Liver (tissue), 9 donors: Measurements from ENCODE around the gene DCUN1D3. TPM values are rescaled to one million over a fixed set of nuclear protein-coding genes. Genes with fewer than 3 reads are reported as not detected.

Source experiments
- DNase-seq: peaks from one replicate; pipeline ENCODE4 v3.0.0-alpha.2; 2017; ENCODE audit warnings: low spot score
- H3K27ac ChIP-seq, 2 donors: one replicate each; pipeline ENCODE4 v1.7.0; 2013; ENCODE audit warnings: inconsistent platforms in 2 of 2, low read length in 2 of 2, control low read depth in 1 of 2, low read depth in 1 of 2, mild to moderate bottlenecking in 1 of 2
- H3K27me3 ChIP-seq, 4 donors: one replicate each; pipeline versions ENCODE4 v1.6.1 to v1.7.0; 2013; ENCODE audit warnings: low read length in 3 of 4, inconsistent platforms in 1 of 4, mild to moderate bottlenecking in 1 of 4, moderate library complexity in 1 of 4; ENCODE audit not compliant: control insufficient read depth in 4 of 4, insufficient read depth in 4 of 4
- H3K36me3 ChIP-seq, 4 donors: one replicate each; pipeline versions ENCODE4 v1.6.1 to v1.7.0; 2013; ENCODE audit warnings: low read length in 3 of 4, mild to moderate bottlenecking in 3 of 4, low read depth in 1 of 4, moderate library complexity in 1 of 4; ENCODE audit not compliant: control insufficient read depth in 4 of 4, insufficient read depth in 3 of 4
- H3K4me1 ChIP-seq, 4 donors: one replicate each; pipeline versions ENCODE4 v1.6.1 to v1.7.0; 2013; ENCODE audit warnings: low read length in 3 of 4, mild to moderate bottlenecking in 3 of 4, moderate library complexity in 1 of 4; ENCODE audit not compliant: control insufficient read depth in 4 of 4, insufficient read depth in 4 of 4
- H3K4me3 ChIP-seq, 3 donors: one replicate each; pipeline versions ENCODE4 v1.6.1 to v1.7.0; 2013; ENCODE audit warnings: low read length in 3 of 3, control low read depth in 1 of 3, low read depth in 1 of 3, mild to moderate bottlenecking in 1 of 3
- H3K9ac ChIP-seq, 2 donors: one replicate each; pipeline ENCODE4 v1.7.0; 2013; ENCODE audit warnings: low read length in 2 of 2, mild to moderate bottlenecking in 2 of 2, moderate library complexity in 2 of 2, control low read depth in 1 of 2, low read depth in 1 of 2
- H3K9me3 ChIP-seq, 4 donors: one replicate each; pipeline versions ENCODE4 v1.6.1 to v1.7.0; 2013; ENCODE audit warnings: low read length in 3 of 4; ENCODE audit not compliant: control insufficient read depth in 4 of 4
- EGR1 ChIP-seq, 2 donors: IDR thresholded peaks; 2 replicates each; pipeline ENCODE4 v1.6.1; 2016 to 2018; ENCODE audit warnings: antibody characterized with exemption in 2 of 2, low read depth in 2 of 2
- FOXA1 ChIP-seq: IDR thresholded peaks from 2 replicates; pipeline ENCODE4 v1.6.1; 2016; ENCODE audit warnings: antibody characterized with exemption
- FOXA2 ChIP-seq: IDR thresholded peaks from 2 replicates; pipeline ENCODE4 v1.6.1; 2016; ENCODE audit warnings: antibody characterized with exemption
- GABPA ChIP-seq, 2 donors: IDR thresholded peaks in 1 of 2; conservative IDR thresholded peaks in 1 of 2; 2 replicates each; pipeline ENCODE4 v1.6.1; 2016; ENCODE audit warnings: antibody characterized with exemption in 2 of 2, mild to moderate bottlenecking in 1 of 2, moderate library complexity in 1 of 2
- HNF4A ChIP-seq, 2 donors: conservative IDR thresholded peaks; 2 replicates each; pipeline ENCODE4 v1.6.1; 2016; ENCODE audit warnings: antibody characterized with exemption in 2 of 2, mild to moderate bottlenecking in 2 of 2
- HNF4G ChIP-seq: IDR thresholded peaks from 2 replicates; pipeline ENCODE4 v1.6.1; 2016; ENCODE audit warnings: antibody characterized with exemption
- JUND ChIP-seq, 2 donors: IDR thresholded peaks; 2 replicates each; pipeline ENCODE4 v1.6.1; 2016; ENCODE audit warnings: antibody characterized with exemption in 2 of 2
- NR2F2 ChIP-seq: IDR thresholded peaks from 2 replicates; pipeline ENCODE4 v1.6.1; 2016; ENCODE audit warnings: antibody characterized with exemption
- RAD21 ChIP-seq, 2 donors: IDR thresholded peaks; 2 replicates each; pipeline ENCODE4 v1.6.1; 2016; ENCODE audit warnings: antibody characterized with exemption in 2 of 2, mild to moderate bottlenecking in 2 of 2
- RXRA ChIP-seq, 2 donors: IDR thresholded peaks; 2 replicates each; pipeline ENCODE4 v1.6.1; 2017 to 2018; ENCODE audit warnings: antibody characterized with exemption in 2 of 2, mild to moderate bottlenecking in 1 of 2
- SP1 ChIP-seq: IDR thresholded peaks from 2 replicates; pipeline ENCODE4 v1.6.1; 2018; ENCODE audit warnings: antibody characterized with exemption, mild to moderate bottlenecking
- TAF1 ChIP-seq: conservative IDR thresholded peaks from 2 replicates; pipeline ENCODE4 v1.6.1; 2016; ENCODE audit warnings: antibody characterized with exemption, mild to moderate bottlenecking
- YY1 ChIP-seq: IDR thresholded peaks from 2 replicates; pipeline ENCODE4 v1.6.1; 2016; ENCODE audit warnings: antibody characterized with exemption, mild to moderate bottlenecking
- WGBS: extraction: QIAGEN DNeasy Blood & Tissue Kit; methylation state at CpG from one replicate; pipeline ENCODE4 v1.1.7; 2013; 5-methylcytosine and 5-hydroxymethylcytosine counted together
- polyA plus RNA-seq, 2 donors: library from polyadenylated mRNA; stranded (reverse) in 1 of 2; unstranded in 1 of 2; fragments of 200-250 nt in 1 of 2; fragments of >200 nt in 1 of 2; fragmentation: Nextera tagmentation in 1 of 2; extraction: Ambion mirVana in 1 of 2; gene quantifications; one replicate each; pipeline versions ENCODE4 v1.2.1 to v1.2.3, GENCODE V29; 2013 to 2015
- total RNA-seq, 2 donors: library from RNA; depleted of rRNA; stranded (reverse); fragments of >200 nt; gene quantifications; one replicate each; pipeline ENCODE4 v1.2.3, GENCODE V29; 2014
- TF ChIP-seq, protein P1 (sequence below): IDR thresholded peaks from 2 replicates; pipeline ENCODE4 v1.6.1; 2016; ENCODE audit warnings: antibody characterized with exemption, mild to moderate bottlenecking
- TF ChIP-seq, protein P2 (sequence below): IDR thresholded peaks from 2 replicates; pipeline ENCODE4 v1.6.1; 2016; ENCODE audit warnings: antibody characterized with exemption
- TF ChIP-seq, protein P3 (sequence below): IDR thresholded peaks from 2 replicates; pipeline ENCODE4 v1.6.1; 2016; ENCODE audit warnings: antibody characterized with exemption
- TF ChIP-seq, protein P4 (sequence below): IDR thresholded peaks from 2 replicates; pipeline ENCODE4 v1.6.1; 2016; ENCODE audit warnings: antibody characterized with exemption
- TF ChIP-seq, protein P5 (sequence below): fragments of 150-350 bp; IDR thresholded peaks from 2 replicates; pipeline ENCODE4 v1.5.1; 2017; ENCODE audit warnings: improper control_type of control experiment, low read depth, low read length; ENCODE audit not compliant: missing input control
- donor health status: healthy.
- donor health status: healthy.
- donor health status: healthy.
- donor health status: healthy.
- donor health status: healthy.

Gene DCUN1D3
- total and polyA plus RNA-seq, 4 donors = 2.7 to 16.8 (median 4.8) TPM

DNA sequence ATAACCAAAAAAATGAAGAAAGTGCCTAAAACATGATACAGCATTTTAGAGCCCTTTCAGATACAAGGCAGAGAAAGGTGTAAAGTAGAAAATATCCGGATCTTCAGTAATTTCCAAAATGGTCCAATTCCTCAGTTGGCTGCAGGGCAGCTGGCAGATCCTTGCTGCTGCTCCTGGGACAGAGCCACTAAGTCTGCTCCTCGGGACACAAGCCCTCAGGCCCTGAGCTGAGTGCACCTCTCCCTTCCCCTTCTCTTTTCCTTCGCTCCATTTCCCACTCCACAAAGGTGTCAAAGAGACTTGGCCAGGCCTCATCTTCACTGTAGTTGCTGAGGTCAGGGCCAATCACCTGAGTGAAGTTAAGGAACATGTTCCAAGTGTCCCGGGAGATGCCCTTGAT lies 40.5 kb downstream of the DCUN1D3 start:
- peaks cover 2 to 28% (median 20%) of the 10 kb centered on the region in 4 donors for H3K36me3 ChIP-seq

More for the DNA sequence above, 40.5 kb downstream of the DCUN1D3 start:
- Histone ChIP-seq H3K4me3 (no peak overlapping the region), H3K27me3 (no peaks in the 10 kb centered on the region), H3K9me3 (no peaks in the 10 kb centered on the region), H3K27ac (no peak overlapping the region), H3K9ac (no peak overlapping the region), H3K4me1 (peaks cover 3 to 6% (median 3%) of the 10 kb centered on the region in 4 donors)
- TF ChIP-seq GABPA (IDR thresholded peaks at IDR 0.05 in 1 of 2, conservative IDR thresholded peaks at IDR 0.05 in 1 of 2) = no peak
- TF ChIP-seq, protein P1, sequence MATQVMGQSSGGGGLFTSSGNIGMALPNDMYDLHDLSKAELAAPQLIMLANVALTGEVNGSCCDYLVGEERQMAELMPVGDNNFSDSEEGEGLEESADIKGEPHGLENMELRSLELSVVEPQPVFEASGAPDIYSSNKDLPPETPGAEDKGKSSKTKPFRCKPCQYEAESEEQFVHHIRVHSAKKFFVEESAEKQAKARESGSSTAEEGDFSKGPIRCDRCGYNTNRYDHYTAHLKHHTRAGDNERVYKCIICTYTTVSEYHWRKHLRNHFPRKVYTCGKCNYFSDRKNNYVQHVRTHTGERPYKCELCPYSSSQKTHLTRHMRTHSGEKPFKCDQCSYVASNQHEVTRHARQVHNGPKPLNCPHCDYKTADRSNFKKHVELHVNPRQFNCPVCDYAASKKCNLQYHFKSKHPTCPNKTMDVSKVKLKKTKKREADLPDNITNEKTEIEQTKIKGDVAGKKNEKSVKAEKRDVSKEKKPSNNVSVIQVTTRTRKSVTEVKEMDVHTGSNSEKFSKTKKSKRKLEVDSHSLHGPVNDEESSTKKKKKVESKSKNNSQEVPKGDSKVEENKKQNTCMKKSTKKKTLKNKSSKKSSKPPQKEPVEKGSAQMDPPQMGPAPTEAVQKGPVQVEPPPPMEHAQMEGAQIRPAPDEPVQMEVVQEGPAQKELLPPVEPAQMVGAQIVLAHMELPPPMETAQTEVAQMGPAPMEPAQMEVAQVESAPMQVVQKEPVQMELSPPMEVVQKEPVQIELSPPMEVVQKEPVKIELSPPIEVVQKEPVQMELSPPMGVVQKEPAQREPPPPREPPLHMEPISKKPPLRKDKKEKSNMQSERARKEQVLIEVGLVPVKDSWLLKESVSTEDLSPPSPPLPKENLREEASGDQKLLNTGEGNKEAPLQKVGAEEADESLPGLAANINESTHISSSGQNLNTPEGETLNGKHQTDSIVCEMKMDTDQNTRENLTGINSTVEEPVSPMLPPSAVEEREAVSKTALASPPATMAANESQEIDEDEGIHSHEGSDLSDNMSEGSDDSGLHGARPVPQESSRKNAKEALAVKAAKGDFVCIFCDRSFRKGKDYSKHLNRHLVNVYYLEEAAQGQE = no peak
- TF ChIP-seq HNF4G = no peak
- TF ChIP-seq, protein P2, sequence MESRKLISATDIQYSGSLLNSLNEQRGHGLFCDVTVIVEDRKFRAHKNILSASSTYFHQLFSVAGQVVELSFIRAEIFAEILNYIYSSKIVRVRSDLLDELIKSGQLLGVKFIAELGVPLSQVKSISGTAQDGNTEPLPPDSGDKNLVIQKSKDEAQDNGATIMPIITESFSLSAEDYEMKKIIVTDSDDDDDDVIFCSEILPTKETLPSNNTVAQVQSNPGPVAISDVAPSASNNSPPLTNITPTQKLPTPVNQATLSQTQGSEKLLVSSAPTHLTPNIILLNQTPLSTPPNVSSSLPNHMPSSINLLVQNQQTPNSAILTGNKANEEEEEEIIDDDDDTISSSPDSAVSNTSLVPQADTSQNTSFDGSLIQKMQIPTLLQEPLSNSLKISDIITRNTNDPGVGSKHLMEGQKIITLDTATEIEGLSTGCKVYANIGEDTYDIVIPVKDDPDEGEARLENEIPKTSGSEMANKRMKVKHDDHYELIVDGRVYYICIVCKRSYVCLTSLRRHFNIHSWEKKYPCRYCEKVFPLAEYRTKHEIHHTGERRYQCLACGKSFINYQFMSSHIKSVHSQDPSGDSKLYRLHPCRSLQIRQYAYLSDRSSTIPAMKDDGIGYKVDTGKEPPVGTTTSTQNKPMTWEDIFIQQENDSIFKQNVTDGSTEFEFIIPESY = no peak
- TF ChIP-seq FOXA1 = no peak
- TF ChIP-seq HNF4A (conservative IDR thresholded peaks at IDR 0.05) = no peak
- no peak for TF ChIP-seq RAD21 (IDR thresholded peaks at IDR 0.05)
- TF ChIP-seq, protein P3, sequence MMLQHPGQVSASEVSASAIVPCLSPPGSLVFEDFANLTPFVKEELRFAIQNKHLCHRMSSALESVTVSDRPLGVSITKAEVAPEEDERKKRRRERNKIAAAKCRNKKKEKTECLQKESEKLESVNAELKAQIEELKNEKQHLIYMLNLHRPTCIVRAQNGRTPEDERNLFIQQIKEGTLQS = no peak
- TF ChIP-seq, protein P4, sequence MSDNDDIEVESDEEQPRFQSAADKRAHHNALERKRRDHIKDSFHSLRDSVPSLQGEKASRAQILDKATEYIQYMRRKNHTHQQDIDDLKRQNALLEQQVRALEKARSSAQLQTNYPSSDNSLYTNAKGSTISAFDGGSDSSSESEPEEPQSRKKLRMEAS = no peak
- no peak for TF ChIP-seq YY1
- TF ChIP-seq EGR1 (IDR thresholded peaks at IDR 0.05; ENCODE audit: low read depth in 2 of 2) = no peak
- no peak for TF ChIP-seq SP1
- TF ChIP-seq, protein P5, sequence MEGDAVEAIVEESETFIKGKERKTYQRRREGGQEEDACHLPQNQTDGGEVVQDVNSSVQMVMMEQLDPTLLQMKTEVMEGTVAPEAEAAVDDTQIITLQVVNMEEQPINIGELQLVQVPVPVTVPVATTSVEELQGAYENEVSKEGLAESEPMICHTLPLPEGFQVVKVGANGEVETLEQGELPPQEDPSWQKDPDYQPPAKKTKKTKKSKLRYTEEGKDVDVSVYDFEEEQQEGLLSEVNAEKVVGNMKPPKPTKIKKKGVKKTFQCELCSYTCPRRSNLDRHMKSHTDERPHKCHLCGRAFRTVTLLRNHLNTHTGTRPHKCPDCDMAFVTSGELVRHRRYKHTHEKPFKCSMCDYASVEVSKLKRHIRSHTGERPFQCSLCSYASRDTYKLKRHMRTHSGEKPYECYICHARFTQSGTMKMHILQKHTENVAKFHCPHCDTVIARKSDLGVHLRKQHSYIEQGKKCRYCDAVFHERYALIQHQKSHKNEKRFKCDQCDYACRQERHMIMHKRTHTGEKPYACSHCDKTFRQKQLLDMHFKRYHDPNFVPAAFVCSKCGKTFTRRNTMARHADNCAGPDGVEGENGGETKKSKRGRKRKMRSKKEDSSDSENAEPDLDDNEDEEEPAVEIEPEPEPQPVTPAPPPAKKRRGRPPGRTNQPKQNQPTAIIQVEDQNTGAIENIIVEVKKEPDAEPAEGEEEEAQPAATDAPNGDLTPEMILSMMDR = no peak
- no peak for TF ChIP-seq JUND (IDR thresholded peaks at IDR 0.05)
- TF ChIP-seq RXRA (IDR thresholded peaks at IDR 0.05) = no peak
- TF ChIP-seq TAF1 = no peak
- no peak for TF ChIP-seq FOXA2
- TF ChIP-seq NR2F2 = no peak
- WGBS = 85% methylated on average over 4 of the region's 4 CpGs
- no peak for DNase-seq
